Keratinocyte (primary cell): Measurements from ENCODE around the gene COL8A1. TPM values are rescaled to one million over a fixed set of nuclear protein-coding genes. Genes with fewer than 3 reads are reported as not detected.

Experiments
- DNase-seq: peaks from one replicate; pipeline ENCODE4 v3.0.0-alpha.2; 2011; ENCODE audit warnings: low read depth, missing footprints, low spot score
- FAIRE-seq: peaks from 2 replicates; lab custom pipeline; 2011; peaks lifted over from hg19 to GRCh38; lab: Jason Lieb, UNC
- H2AFZ ChIP-seq: 2 replicates; pipeline ENCODE4 v1.6.0; 2012; ENCODE audit warnings: low read length, control low read depth, inconsistent platforms; ENCODE audit not compliant: control insufficient read depth
- H3K27ac ChIP-seq: 2 replicates; pipeline ENCODE4 v1.5.1; 2011; ENCODE audit warnings: low read length; ENCODE audit not compliant: control insufficient read depth, insufficient read depth
- H3K27me3 ChIP-seq: 3 replicates; pipeline ENCODE4 v1.6.0; 2011; ENCODE audit warnings: low read length; ENCODE audit not compliant: control insufficient read depth, insufficient read depth; ENCODE audit errors: extremely low read depth
- H3K36me3 ChIP-seq, 2 experiments: 2 replicates in 1 of 2; 3 replicates in 1 of 2; pipeline ENCODE4 v1.5.1; 2011; ENCODE audit warnings: low read length in 2 of 2, mild to moderate bottlenecking in 1 of 2; ENCODE audit not compliant: control insufficient read depth in 2 of 2, insufficient read depth in 2 of 2; ENCODE audit errors: extremely low read depth in 1 of 2
- H3K4me1 ChIP-seq: 3 replicates; pipeline ENCODE4 v1.5.1; 2011; ENCODE audit warnings: low read length; ENCODE audit not compliant: control insufficient read depth, insufficient read depth; ENCODE audit errors: extremely low read depth
- H3K4me2 ChIP-seq: 3 replicates; pipeline ENCODE4 v1.6.0; 2011; ENCODE audit warnings: low read depth, low read length; ENCODE audit not compliant: control insufficient read depth, insufficient read depth; ENCODE audit errors: extremely low read depth
- H3K4me3 ChIP-seq, 3 experiments: fragments of 200-600 bp in 1 of 3; sonication (generic) in 1 of 3; 2 replicates in 2 of 3; 3 replicates in 1 of 3; pipeline ENCODE4 v1.5.1; 2011 to 2016; ENCODE audit warnings: low read length in 3 of 3, mild to moderate bottlenecking in 3 of 3, control low read depth in 2 of 3, inconsistent platforms in 1 of 3, low read depth in 1 of 3, mixed read lengths in 1 of 3, mixed run types in 1 of 3, moderate library complexity in 1 of 3; ENCODE audit not compliant: control insufficient read depth in 2 of 3, insufficient read depth in 2 of 3; ENCODE audit errors: extremely low read depth in 1 of 3
- H3K79me2 ChIP-seq: 2 replicates; pipeline ENCODE4 v1.6.0; 2012; ENCODE audit warnings: low read length; ENCODE audit not compliant: control insufficient read depth, insufficient read depth
- H3K9ac ChIP-seq: 3 replicates; pipeline ENCODE4 v1.6.0; 2011; ENCODE audit warnings: low read length; ENCODE audit not compliant: control insufficient read depth, insufficient read depth; ENCODE audit errors: extremely low read depth
- H3K9me1 ChIP-seq: 3 replicates; pipeline ENCODE4 v1.6.0; 2011; ENCODE audit warnings: low read length; ENCODE audit not compliant: control insufficient read depth, insufficient read depth; ENCODE audit errors: extremely low read depth
- H3K9me3 ChIP-seq: 2 replicates; pipeline ENCODE4 v1.5.1; 2012; ENCODE audit warnings: low read depth, low read length; ENCODE audit not compliant: control insufficient read depth
- H4K20me1 ChIP-seq: 3 replicates; pipeline ENCODE4 v1.6.0; 2011; ENCODE audit warnings: low read length; ENCODE audit not compliant: control insufficient read depth, insufficient read depth; ENCODE audit errors: extremely low read depth
- CTCF ChIP-seq, 3 experiments: IDR thresholded peaks in 1 of 3; conservative IDR thresholded peaks in 1 of 3; optimal IDR thresholded peaks in 1 of 3; 2 replicates in 2 of 3; 3 replicates in 1 of 3; pipeline versions ENCODE3 to v1.5.1; 2011; ENCODE audit warnings: low read length in 3 of 3, mild to moderate bottlenecking in 3 of 3, moderate library complexity in 2 of 3, control low read depth in 1 of 3, inconsistent platforms in 1 of 3; ENCODE audit not compliant: insufficient read depth in 2 of 3; ENCODE audit errors: extremely low read depth in 1 of 3
- EZH2 ChIP-seq: IDR thresholded peaks from one replicate; pipeline ENCODE4 v1.6.1; 2012; ENCODE audit warnings: inconsistent platforms, mild to moderate bottlenecking, low read length, moderate library complexity
- dilution Hi-C: fragments of 300-500 bp; cut with MboI; formaldehyde crosslinking; loops from one replicate; pipeline ENCODE4 v1.7.0; 2020; ENCODE audit warnings: low sequenced_read_pairs; ENCODE audit not compliant: extremely low pct_ligation_motif_present
- polyA plus RNA-seq, 5 experiments: library from polyadenylated mRNA; depleted of rRNA in 3 of 5; stranded (reverse) in 3 of 5; stranded (forward) in 1 of 5; unstranded in 1 of 5; fragments of >200 nt; gene quantifications; 1 replicate in 1 of 5; 2 replicates in 3 of 5; 3 replicates in 1 of 5; pipeline versions ENCODE4 v1.2.1 to v1.2.3, GENCODE V29; 2011 to 2012; ENCODE audit warnings: missing spikeins in 2 of 5, low read depth in 1 of 5, low replicate concordance in 1 of 5

COL8A1 gene
- polyA plus RNA-seq, 1 donor (not counting 4 experiments of a cell fraction or from before 2014, with no cell fraction given), result 102 TPM

DNA sequence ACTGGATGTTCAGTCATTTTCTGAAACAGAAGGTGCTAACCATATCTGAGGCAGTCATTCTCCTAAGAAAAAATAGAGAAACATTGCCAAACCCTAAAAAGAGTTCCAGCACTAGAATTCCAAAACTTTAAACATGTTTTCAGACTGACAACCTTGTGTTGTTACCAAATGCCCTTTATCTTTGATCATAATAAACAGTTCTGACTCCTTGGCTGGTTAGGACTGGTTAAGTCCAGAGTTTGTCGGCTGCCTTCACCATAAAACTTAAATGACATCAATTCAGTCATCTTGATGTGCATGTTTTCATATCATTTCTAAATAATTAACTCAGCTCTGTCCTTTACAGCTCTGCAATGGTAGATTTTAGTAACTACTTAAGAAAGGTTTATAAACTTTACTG is 68.0 kb downstream of the COL8A1 start:
- Histone ChIP-seq H3K4me3 (no peak overlapping the region), H3K4me1 (no peaks in the 10 kb centered on the region), H3K27ac (no peak overlapping the region), H2AFZ (no peak overlapping the region), H3K36me3 (peaks cover 1 to 5% of the 10 kb centered on the region in 2 experiments), H3K4me2 (no peak overlapping the region), H3K9ac (no peak overlapping the region), H3K79me2 (no peaks in the 10 kb centered on the region), H3K9me3 (no peaks in the 10 kb centered on the region), H3K9me1 (no peaks in the 10 kb centered on the region), H4K20me1 (no peaks in the 10 kb centered on the region), H3K27me3 (no peaks in the 10 kb centered on the region)
- dilution Hi-C loops, result no loop called here
- FAIRE-seq, result no peak
- DNase-seq, result no peak
- TF ChIP-seq CTCF (optimal IDR thresholded peaks at IDR 0.05 in 1 of 3, IDR thresholded peaks at IDR 0.05 in 1 of 3, conservative IDR thresholded peaks at IDR 0.05 in 1 of 3; ENCODE audit: extremely low read depth in 1 of 3, insufficient read depth in 2 of 3, low read length in 3 of 3) (no peak), EZH2 (no peak)

DNA sequence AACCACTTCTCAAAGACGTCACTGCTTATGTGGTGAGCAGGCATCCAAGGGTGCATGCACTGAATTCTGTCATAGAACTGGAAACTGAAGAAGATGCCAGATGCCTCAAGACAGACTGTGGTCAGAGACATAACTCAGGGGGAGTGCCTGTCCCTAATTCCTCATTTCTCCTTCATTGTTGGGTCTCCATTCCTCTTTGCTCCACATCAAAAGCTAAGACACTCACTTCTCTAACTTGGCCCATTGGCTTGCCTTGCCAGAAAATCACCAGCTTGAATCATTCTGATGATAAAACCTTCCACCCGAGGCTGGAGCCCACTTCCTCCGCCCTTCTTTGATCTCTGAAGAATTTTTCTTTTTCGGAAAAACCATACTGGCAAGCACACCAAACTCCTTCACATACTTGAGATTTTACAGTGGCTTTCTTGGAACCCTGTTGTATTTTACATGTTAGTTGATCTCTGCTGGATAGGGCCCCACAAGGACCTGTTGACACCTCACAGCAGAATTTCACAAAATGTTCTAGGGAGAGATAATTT is 69.9 kb downstream of the COL8A1 start:
- FAIRE-seq (no peak), DNase-seq (no peak)
- Histone ChIP-seq H3K4me1 (no peaks in the 10 kb centered on the region), H3K9me3 (no peaks in the 10 kb centered on the region), H3K27me3 (no peaks in the 10 kb centered on the region), H3K27ac (no peak overlapping the region), H2AFZ (no peak overlapping the region), H3K4me2 (no peak overlapping the region), H3K9ac (no peak overlapping the region), H3K36me3 (peaks cover 1% of the 10 kb centered on the region in 2 experiments), H3K79me2 (no peaks in the 10 kb centered on the region), H4K20me1 (no peaks in the 10 kb centered on the region), H3K9me1 (no peaks in the 10 kb centered on the region), H3K4me3 (no peak overlapping the region)
- TF ChIP-seq CTCF (optimal IDR thresholded peaks at IDR 0.05 in 1 of 3, IDR thresholded peaks at IDR 0.05 in 1 of 3, conservative IDR thresholded peaks at IDR 0.05 in 1 of 3; ENCODE audit: extremely low read depth in 1 of 3, insufficient read depth in 2 of 3, low read length in 3 of 3), result no peak
- dilution Hi-C loops, result no loop called here
